T47D (cell line): Measurements from ENCODE around the gene BRD3OS.

Experiments used
- DNase-seq, 2 experiments: peaks; one replicate each; pipeline versions ENCODE4 v3.0.0 to v3.0.0-alpha.2; 2011 to 2012; ENCODE audit warnings: low read depth in 1 of 2, low spot score in 1 of 2
- JUND ChIP-seq: IDR thresholded peaks from 2 replicates; pipeline ENCODE4 v1.6.1; 2012; ENCODE audit warnings: low read depth
- in situ Hi-C: cut with HindIII; loops from 2 replicates; pipeline ENCODE4 v1.10.0; 2016; ENCODE audit warnings: low sequenced_read_pairs, low pct_unique_long_range_greater_than_20kb

BRD3OS gene

DNA sequence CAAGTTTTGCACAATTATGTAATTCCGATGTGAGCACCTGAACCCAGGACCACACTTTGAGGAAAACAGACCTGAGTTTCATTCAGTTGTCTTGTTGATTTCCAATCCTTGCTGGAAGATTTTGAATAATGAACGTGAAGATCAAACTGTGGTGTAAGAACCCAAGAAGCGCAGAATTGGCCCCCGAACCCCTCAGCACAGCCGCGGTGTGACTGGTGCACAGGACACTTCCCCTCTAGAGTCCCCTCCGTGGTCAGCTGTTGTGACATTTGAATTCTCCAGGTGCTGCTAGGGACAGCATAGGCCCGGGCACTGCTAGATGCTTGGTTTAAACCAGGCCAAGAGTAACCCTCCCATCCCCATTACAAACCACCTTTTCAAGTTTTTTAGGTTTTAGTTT is 1.7 kb downstream of the BRD3OS start:
- in situ Hi-C loops: no loop called here
- no peak for DNase-seq
- no peak for TF ChIP-seq JUND

DNA sequence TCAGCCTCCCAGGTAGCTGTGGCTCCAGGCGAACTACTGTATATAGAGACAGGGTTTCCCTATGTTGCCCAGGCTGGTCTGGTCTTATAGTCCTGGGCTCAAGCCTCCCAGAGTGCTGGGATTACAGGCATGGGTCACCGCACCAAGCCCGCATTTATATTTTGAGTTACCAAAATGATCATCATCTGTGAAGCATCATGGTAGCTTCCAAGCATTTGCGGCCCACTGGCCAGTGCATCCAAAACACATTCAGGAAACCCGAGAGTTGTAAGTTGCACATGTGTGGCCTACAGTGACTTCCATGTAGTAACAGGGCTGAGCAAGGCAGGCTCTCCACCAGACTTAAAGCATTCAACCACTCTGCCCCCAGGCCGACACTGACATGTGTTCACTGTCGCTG is 2.3 kb downstream of the BRD3OS start:
- in situ Hi-C loops: no loop called here
- DNase-seq: no peak
- no peak for TF ChIP-seq JUND

DNA sequence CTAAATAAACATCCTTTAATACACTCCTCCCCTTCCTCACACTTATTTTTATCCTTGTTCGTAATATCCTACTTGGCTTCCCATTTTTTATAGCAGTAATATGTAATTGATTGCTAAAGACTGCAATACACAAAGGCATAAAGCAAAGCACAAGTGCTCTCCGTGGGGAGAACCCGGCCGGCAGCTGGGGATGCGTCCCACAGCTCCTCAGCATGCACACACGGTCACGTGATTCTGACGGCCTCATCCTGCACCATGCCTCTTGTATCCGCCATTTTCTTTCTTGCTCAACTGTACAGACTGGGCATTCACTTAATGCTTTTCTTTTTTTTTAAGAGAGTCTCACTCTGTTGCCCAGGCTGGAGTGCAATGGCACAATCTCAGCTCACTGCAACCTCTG is 2.8 kb downstream of the BRD3OS start:
- no peak for TF ChIP-seq JUND
- in situ Hi-C loops: no loop called here
- DNase-seq: no peak

DNA sequence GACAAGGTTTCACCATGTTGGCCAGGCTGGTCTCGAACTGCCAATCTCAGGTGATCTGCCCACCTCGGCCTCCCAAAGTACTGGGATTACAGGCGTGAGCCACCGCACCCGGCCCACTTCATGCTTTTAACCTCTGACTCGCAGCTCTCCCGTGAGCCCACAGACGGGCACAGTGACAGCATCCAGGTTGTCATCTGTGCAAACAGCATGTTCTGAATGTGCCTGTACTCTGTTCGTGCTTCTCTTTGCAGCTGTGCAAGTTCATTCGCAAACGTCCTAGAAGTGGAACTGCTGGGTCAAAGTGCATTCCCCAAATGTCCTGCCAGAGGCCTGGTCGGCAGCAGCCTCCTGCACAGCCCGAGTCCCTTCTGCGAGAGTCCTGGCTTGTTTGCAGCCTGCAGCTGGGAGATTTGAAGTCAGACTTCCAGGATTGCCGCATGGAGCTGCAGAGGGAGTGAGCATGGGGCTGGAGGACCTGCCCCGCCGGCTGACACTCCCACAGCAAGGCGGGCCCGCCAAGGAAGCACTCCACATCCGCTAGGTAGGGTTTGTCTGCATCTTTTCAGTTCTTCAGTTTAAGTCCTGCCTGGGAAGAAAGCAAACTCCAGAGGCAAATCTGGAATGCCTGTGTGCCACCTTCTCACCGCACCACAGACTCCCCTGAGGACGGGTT is 3.4 kb downstream of the BRD3OS start:
- in situ Hi-C loops: no loop called here
- no peak for TF ChIP-seq JUND

DNA sequence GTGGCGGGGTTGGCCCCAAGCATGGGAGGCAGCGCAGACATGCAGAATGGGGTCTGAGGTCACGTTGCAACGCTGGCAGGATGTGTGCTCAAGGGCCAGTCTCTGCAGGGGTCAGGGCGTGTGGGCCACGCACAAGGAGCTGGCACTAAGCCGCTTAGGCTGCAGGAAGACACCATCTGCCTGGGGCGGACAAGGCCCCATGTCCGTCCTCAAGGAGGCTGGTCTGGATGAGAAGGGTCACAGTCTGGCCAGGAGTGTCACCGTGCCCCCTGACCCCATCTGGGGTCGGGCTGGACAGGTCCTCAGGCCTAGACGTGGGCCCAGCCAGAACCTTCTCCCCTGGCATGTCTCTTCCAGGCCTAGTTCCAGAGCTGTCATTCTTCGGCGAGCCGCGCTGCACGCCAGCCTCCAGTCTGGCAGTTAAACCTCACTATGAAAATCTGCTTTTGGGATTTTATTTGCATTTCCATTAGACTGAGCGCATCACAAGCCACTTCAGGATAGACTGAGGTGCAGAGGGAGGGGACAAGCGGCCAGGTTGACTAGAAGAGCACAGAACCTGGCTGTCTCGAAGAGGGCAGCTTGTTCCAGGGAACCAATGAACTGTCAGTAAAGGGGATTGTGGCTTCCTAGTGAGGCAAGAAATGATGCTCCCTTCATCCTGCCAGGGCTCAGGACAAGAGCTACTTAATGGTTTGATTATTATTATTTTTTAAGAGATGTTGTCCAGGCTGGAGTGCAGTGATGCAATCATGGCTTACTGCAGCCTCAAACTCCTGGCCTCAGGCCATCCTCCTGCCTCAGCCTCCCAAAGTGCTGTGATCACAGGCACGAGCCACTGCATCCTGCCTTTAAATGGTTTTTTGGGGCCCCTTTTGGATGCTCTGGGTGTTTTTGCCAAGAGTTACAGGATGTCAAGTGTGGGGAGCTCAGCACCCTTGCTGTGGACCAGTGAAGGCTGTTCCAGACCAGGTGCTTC is 4.3 kb downstream of the BRD3OS start:
- DNase-seq: no peak
- in situ Hi-C loops: no loop called here
- no peak for TF ChIP-seq JUND

More for the DNA sequence above, 3.4 kb downstream of the BRD3OS start:
- no peak for DNase-seq

DNA sequence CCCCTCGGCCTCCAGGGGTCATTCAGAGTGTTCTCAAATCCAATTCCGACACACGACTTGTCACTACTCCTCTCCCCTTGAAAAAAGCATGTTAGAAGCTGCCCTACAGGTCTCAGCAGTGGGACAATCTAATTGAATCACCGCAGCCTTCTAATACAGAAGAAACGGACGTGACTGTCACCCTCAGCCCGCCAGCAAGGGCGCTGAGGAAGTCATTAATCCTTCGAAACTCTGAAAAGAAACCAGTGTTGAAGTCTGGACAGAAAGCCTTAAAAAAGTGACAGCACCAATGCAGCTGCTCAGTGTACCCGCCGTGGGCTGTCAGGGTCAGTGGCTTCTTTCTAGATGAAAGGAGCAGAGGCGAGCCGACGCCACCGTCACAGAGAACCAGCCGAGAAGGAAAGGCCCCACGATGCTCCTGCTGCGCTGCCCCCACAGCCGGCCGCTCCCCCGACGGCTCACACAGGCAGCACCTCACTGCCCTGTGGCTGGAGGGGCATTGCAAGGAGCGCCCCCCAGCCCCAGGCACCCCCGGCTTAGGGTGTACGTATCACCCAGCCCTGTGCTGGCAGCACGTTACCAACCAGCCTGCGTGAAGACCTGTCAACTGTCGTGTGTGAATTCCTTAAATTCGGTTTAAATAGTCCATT is 5.7 kb downstream of the BRD3OS start:
- no peak for DNase-seq
- in situ Hi-C loops: no loop called here
- no peak for TF ChIP-seq JUND

DNA sequence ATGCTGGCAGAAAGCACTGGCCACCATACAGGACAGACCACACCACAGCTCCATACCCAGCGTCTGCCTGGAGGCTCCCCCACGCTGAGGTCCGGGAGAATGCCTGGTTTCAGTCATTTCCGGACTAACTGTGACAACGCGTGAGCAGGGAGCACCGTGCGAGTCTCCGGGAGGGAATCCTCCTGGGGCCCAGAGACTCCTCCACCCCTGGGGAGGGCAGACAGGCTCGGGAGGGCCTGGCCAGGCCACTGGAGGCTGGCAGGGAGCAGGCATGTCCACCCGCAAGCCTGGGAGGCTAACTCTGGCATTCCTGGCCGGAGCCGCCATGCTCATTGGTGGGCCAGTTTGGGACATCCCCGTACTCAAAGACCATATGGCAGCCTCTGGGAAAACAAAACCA is 6.5 kb downstream of the BRD3OS start:
- in situ Hi-C loops: no loop called here
- TF ChIP-seq JUND: no peak
- DNase-seq: no peak

DNA sequence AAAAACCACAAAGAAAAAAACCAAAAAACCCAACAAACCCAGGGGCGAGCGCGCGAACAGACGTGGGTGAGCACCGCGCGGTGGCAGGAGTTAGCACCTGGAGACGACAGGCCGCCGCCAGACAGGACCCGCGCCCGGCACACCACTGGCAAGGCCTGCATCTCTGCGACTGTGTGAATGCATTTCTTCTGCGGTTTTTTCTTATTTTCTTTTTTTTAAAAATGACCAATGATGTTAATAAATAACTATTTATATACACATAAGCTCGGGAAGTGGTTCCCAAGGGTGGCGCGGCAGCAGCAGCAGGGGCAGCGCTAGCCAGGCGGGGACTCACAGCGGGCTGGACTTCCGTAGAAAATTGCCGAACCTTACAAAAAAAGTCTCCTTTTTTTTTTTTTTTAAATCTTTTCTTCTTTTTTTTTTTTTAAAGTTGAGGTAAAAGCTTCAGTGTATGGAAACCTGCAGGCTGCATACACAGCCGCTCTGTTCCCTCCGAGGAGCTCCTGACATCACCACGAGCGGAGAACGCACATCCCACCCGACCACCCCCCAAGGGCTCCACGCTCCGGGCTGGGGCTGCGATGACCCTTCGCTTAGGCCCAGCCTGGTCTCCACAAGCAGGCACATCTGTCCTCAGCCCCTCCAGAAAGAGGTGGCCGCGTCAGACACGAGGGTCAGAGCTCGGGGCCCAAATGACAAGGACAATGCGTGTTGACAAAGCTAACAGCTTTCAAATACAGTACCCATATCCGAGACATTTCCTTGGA is 7.4 kb downstream of the BRD3OS start:
- in situ Hi-C loops: no loop called here
- no peak for TF ChIP-seq JUND
- DNase-seq: no peak

DNA sequence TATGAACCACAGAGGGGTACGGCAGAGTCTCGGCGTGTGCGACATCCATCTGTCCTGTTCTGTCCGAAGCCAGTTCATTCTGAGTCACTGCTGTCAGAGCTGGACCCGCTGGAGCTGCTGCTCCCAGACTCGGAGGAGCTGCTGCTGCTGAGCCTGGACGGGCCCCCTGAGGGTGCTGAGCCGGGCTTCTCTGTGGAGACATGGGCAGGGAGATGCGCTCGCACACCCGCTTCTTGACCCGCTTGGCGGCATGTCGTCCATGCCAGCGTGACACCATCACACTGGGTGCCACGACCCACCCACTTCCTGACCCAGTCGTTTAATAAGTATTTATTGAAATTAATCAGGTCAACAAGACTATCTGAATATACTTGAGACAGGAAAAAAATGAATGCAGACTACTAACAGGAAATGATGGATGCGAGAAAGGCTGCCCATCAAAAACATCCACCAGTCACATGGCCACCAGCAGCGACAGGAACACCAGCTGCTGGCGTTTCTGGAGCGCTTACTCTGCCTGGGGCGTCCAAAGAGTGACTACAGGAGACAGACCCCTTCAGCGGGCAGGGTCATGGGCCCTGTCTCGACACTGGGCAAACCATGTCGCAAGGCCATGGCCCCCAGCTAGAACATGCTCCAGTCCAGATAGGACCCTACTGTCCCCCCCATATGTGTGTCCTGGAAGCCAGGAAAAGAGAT is 8.4 kb downstream of the BRD3OS start:
- DNase-seq: no peak
- in situ Hi-C loops: no loop called here
- no peak for TF ChIP-seq JUND

DNA sequence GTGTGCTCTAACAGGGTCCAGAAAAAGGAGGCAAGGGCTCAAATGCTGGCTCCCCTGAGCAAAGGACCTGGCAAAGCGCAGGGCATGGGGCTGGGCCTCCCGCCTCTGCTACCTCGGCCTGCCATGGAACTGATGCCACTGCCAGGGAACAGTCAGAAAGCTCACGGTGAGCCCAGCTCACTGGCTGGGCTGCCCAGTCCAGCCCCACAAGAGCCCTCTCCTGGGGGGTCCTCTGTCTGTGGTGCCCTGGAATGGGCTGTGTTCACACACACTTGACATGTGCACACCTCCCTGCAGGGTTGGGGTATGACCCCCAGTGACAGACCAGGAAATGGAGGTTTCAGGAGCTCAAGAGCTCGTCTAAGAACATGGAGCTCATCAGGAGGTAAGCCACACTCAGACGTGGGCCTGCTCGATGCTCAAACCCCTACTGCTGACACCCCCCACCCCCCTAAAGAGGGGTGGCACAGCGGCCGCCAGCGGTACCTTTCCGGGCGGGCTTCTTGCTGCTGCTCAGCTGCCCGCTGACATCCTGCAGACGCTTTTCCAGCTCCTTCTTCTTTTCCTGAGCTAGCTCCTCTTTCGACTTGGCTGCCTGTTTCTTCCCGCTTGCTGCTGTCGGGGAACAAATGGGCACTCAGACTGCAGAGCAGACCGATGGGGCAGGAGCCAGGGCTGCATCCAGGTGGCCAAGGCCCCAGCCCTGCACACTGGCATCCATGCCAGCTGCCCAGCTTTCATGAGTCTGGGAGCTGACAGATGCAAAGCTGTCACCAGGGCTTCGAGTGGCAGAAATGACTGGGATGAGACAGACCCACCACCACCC is 9.1 kb downstream of the BRD3OS start:
- DNase-seq: no peak
- no peak for TF ChIP-seq JUND
- in situ Hi-C loops: no loop called here
